IPS-18a (cell line): Measurements from ENCODE around the gene PLLP.
A peak's percentile ranks its signal among the peaks of the same experiment; 100 is the strongest.

Experiments used
- H3K27ac ChIP-seq: one replicate; pipeline ENCODE4 v1.5.1; 2013; ENCODE audit warnings: low read length
- H3K27me3 ChIP-seq: one replicate; pipeline ENCODE4 v1.6.1; 2013; ENCODE audit warnings: mild to moderate bottlenecking, low read length; ENCODE audit not compliant: control insufficient read depth, insufficient read depth
- H3K36me3 ChIP-seq: one replicate; pipeline ENCODE4 v1.6.1; 2013; ENCODE audit warnings: low read depth, low read length; ENCODE audit not compliant: control insufficient read depth
- H3K4me1 ChIP-seq: one replicate; pipeline ENCODE4 v1.6.1; 2013; ENCODE audit warnings: low read depth, low read length; ENCODE audit not compliant: control insufficient read depth
- H3K4me3 ChIP-seq: one replicate; pipeline ENCODE4 v1.5.1; 2013; ENCODE audit warnings: low read length
- H3K9ac ChIP-seq: one replicate; pipeline ENCODE4 v1.6.1; 2013; ENCODE audit warnings: mild to moderate bottlenecking, low read length, moderate library complexity
- H3K9me3 ChIP-seq: one replicate; pipeline ENCODE4 v1.6.1; 2013; ENCODE audit warnings: low read depth, low read length; ENCODE audit not compliant: control insufficient read depth

The PLLP gene

GRCh38 chr16:57284209-57284951 is at the start of gene PLLP:
Gene PLLP, minus strand, starts transcription at chr16:57284672. Its CDS starts 132 bp downstream, at chr16:57284540.
- Histone ChIP-seq H3K4me3 (peak within 1 kb of the TSS; percentile 73), H3K9ac (no peak within 1 kb of the TSS), H3K27ac (no peak within 1 kb of the TSS), H3K27me3 (peaks cover 36% of the 10 kb centered on the region), H3K36me3 (no peaks in the 10 kb centered on the region), H3K9me3 (no peaks in the 10 kb centered on the region), H3K4me1 (no peaks in the 10 kb centered on the region)

- no peak overlapping the region for H3K27ac ChIP-seq
- H3K27me3 ChIP-seq = no peaks in the 10 kb centered on the region
- H3K4me1 ChIP-seq = no peaks in the 10 kb centered on the region
- H3K9ac ChIP-seq = no peak overlapping the region
- H3K9me3 ChIP-seq = no peaks in the 10 kb centered on the region
- H3K4me3 ChIP-seq = no peak overlapping the region
- no peaks in the 10 kb centered on the region for H3K36me3 ChIP-seq
These were observed 48.9 kb upstream of the PLLP start for GRCh38 chr16:57333402-57333801.

GRCh38 chr16:57331355-57331754 is 46.9 kb upstream of the PLLP start:
- Histone ChIP-seq H3K36me3 (no peaks in the 10 kb centered on the region), H3K9ac (no peak overlapping the region), H3K4me1 (no peaks in the 10 kb centered on the region), H3K27me3 (no peaks in the 10 kb centered on the region), H3K9me3 (no peaks in the 10 kb centered on the region), H3K27ac (no peak overlapping the region), H3K4me3 (no peak overlapping the region)

GRCh38 chr16:57329718-57330327 is 45.4 kb upstream of the PLLP start:
- no peaks in the 10 kb centered on the region for H3K4me1 ChIP-seq
- no peak overlapping the region for H3K4me3 ChIP-seq
- H3K36me3 ChIP-seq = no peaks in the 10 kb centered on the region
- H3K9ac ChIP-seq = no peak overlapping the region
- no peak overlapping the region for H3K27ac ChIP-seq
- H3K27me3 ChIP-seq = no peaks in the 10 kb centered on the region
- no peaks in the 10 kb centered on the region for H3K9me3 ChIP-seq

- Histone ChIP-seq H3K27ac (no peak overlapping the region), H3K4me1 (no peaks in the 10 kb centered on the region), H3K9ac (no peak overlapping the region), H3K9me3 (no peaks in the 10 kb centered on the region), H3K27me3 (no peaks in the 10 kb centered on the region), H3K36me3 (no peaks in the 10 kb centered on the region), H3K4me3 (no peak overlapping the region)
These were observed 41.0 kb upstream of the PLLP start for GRCh38 chr16:57325458-57325857.

- Histone ChIP-seq H3K4me1 (peaks cover 2% of the 10 kb centered on the region), H3K27me3 (no peaks in the 10 kb centered on the region), H3K9ac (no peak overlapping the region), H3K4me3 (no peak overlapping the region), H3K27ac (no peak overlapping the region), H3K9me3 (no peaks in the 10 kb centered on the region), H3K36me3 (no peaks in the 10 kb centered on the region)
These were observed 40.3 kb upstream of the PLLP start for GRCh38 chr16:57324749-57325148.

- Histone ChIP-seq H3K4me3 (no peak overlapping the region), H3K27me3 (no peaks in the 10 kb centered on the region), H3K36me3 (no peaks in the 10 kb centered on the region), H3K4me1 (peaks cover 3% of the 10 kb centered on the region), H3K9ac (no peak overlapping the region), H3K9me3 (no peaks in the 10 kb centered on the region), H3K27ac (no peak overlapping the region)
These were observed 35.2 kb upstream of the PLLP start for GRCh38 chr16:57319646-57320045.

- Histone ChIP-seq H3K4me1 (peaks cover 3% of the 10 kb centered on the region), H3K4me3 (no peak overlapping the region), H3K9ac (no peak overlapping the region), H3K27ac (no peak overlapping the region), H3K9me3 (no peaks in the 10 kb centered on the region), H3K36me3 (no peaks in the 10 kb centered on the region), H3K27me3 (no peaks in the 10 kb centered on the region)
These were observed 33.9 kb upstream of the PLLP start for GRCh38 chr16:57318240-57318970.

GRCh38 chr16:57316390-57317017 is 32.0 kb upstream of the PLLP start:
- Histone ChIP-seq H3K9me3 (no peaks in the 10 kb centered on the region), H3K4me3 (no peak overlapping the region), H3K9ac (no peak overlapping the region), H3K4me1 (peaks cover 3% of the 10 kb centered on the region), H3K36me3 (no peaks in the 10 kb centered on the region), H3K27ac (no peak overlapping the region), H3K27me3 (no peaks in the 10 kb centered on the region)

- H3K36me3 ChIP-seq = no peaks in the 10 kb centered on the region
- no peaks in the 10 kb centered on the region for H3K27me3 ChIP-seq
- no peaks in the 10 kb centered on the region for H3K9me3 ChIP-seq
- no peak overlapping the region for H3K4me3 ChIP-seq
- H3K27ac ChIP-seq = no peak overlapping the region
- no peak overlapping the region for H3K9ac ChIP-seq
- H3K4me1 ChIP-seq = peaks cover 3% of the 10 kb centered on the region
These were observed 30.9 kb upstream of the PLLP start for GRCh38 chr16:57315416-57315815.

- Histone ChIP-seq H3K4me1 (no peaks in the 10 kb centered on the region), H3K9me3 (no peaks in the 10 kb centered on the region), H3K27me3 (no peaks in the 10 kb centered on the region), H3K9ac (no peak overlapping the region), H3K36me3 (no peaks in the 10 kb centered on the region), H3K4me3 (no peak overlapping the region), H3K27ac (no peak overlapping the region)
These were observed 29.8 kb upstream of the PLLP start for GRCh38 chr16:57314161-57314785.
